ENCODE measurements around the gene GNG10.
"Not testable (repeated sequence)": the region's sequence is repeated elsewhere in the genome, so short reads cannot be mapped to it uniquely, and the experiment has no call there.

The GNG10 gene

DNA sequence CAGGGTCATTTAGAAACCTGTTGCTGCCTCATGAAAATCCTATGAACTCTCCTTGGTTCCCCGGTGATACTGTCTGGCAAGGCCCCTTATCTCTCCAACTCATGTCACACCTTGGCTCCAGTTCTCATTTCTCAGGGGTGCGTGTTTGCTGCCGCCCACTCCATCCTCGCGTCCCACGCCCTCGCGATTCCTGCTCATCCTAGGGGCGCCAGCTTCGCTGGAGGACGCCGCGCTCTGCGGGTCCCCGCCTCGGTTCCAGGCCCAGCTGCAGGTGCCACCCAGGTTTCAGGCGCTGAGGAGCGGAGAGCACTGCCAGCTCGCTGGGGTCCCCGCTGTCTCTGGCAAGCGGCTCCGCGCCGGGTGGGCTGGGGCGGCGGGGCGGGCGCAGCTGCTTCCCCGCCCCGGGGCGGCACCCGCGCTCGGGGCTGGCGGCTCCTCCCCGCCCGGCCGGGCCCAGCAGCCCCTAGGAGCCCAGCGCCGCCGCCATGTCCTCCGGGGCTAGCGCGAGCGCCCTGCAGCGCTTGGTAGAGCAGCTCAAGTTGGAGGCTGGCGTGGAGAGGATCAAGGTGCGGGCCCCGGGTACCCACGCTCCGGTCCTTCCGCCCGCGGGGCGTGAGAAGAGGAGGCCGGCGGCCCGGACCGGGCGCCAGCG lies at the start of gene GNG10:
TSS of gene GNG10 (plus strand) at position 456 of the 652 bp plus-strand sequence. CDS start at position 486, 30 bp downstream.
- DNase-seq (ENCODE audit: low spot score): no peak

GRCh38 chr9:111613436-111614040 lies 47.9 kb upstream of the GNG10 start:
- DNase-seq (ENCODE audit: low spot score): no peak

DNA sequence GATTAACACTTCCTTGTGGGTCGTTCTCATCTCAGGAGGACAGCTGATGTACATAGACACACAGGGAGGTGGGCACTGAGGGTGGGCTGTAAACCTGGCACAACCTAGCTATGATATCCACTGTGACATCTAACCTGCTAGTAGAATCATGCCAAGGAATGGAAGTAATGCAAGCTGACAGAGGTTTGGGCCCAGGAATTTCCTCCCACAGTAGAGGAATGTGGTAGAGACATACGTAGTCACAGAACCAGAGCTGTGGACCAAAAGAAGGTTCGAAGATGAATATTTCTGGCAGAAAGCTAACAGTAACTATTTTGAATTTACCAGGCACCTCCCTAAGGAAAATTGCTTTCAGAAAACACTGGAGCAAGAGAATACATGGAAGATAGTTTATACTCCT lies 45.5 kb upstream of the GNG10 start:
- DNase-seq (ENCODE audit: low spot score): no peak

DNA sequence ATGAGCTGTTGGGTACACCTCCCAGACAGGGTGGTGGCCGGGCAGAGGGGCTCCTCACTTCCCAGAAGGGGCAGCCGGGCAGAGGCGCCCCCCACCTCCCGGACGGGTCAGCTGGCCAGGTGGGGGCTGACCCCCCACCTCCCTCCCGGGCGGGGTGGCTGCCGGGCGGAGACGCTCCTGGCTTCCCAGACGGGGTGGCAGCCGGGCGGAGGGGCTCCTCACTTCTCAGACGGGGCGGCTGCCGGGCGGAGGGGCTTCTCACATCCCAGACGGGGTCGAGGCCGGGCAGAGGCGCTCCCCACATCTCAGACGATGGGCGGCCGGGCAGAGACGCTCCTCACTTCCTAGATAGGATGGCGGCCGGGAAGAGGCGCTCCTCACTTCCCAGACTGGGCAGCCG lies 44.1 kb upstream of the GNG10 start:
- not testable (repeated sequence) for DNase-seq (ENCODE audit: low spot score)

DNA sequence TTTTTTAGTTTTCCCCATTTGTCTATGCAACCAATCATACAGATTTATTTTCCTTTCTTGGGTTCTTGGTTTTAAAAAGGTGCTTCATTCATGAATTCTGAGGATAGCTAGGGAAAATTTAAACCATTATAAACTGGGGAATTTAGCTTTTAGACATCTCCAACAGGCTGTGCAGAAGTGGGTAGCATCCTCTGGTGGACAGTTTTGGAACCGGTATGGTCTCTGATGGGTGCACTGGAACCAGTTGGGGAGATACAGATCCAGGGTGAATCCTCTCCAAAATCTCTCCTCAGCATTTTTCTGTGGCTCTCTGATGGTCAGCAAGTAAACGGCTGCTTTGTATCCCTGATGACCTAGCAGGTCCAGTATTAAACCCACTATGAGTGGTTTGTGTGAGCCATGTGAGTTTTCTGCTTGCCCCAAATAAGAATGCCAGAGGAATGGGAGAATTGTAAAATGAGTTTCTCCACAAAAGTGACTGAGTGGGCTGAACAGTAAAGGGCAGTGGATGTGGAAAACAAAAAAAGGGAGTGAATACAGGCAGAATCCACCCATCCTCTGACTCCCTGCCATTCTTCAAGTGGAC lies 39.4 kb upstream of the GNG10 start:
- no peak for DNase-seq (ENCODE audit: low spot score)

DNA sequence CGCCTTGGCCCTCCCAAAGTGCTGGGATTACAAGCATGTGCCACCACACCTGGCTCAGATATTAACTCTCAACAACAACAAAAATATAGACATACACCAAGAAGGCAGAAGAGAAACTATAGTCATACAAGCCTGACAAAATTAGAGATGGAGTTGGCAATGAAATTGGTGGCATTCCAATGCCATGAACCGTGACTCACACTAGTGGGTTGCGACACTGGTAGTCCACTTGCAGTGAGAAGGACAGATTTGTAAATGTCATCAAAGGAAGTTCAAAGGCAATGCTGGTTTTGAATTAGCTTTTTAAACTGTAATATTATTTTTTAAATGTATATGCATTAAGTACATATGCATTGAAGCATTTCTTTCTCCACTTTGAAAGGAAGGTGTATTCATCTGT lies 38.8 kb upstream of the GNG10 start:
- no peak for DNase-seq (ENCODE audit: low spot score)

DNA sequence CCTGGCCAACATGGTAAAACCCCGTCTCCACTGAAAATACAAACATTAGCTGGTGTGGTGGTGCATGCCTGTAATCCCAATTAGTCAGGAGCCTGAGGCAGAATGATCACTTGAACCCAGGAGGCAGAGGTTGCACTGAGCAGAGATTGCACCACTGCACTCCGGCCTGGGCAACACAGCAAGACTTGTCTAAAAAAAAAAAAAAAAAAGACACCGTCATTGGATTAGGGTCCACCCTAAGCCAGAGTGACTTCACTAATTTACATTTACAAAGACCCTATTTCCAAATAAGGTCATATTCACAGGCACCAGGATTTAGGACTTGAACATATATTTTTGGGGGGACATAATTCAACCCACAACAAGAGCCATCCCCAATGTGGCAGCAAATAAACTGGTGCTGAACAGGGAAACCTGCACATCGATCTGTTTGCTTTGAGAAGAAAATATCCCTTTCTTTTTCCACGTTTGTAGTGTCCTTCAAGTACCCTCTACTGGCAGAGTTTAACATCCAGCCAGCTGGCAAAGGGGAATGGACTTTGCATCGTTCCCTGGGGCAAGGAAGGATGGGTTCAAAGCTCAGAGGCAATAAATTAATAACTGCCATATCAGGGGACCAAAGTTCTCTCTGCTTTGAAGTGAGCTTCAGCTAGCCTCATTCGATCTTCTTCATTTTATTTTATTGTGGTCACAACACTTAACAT lies 34.0 kb upstream of the GNG10 start:
- DNase-seq (ENCODE audit: low spot score): no peak

- DNase-seq (ENCODE audit: low spot score): no peak
These were observed 33.0 kb upstream of the GNG10 start for GRCh38 chr9:111628411-111628810.

- DNase-seq (ENCODE audit: low spot score): no peak
These were observed 31.0 kb upstream of the GNG10 start for GRCh38 chr9:111630182-111630963.

DNA sequence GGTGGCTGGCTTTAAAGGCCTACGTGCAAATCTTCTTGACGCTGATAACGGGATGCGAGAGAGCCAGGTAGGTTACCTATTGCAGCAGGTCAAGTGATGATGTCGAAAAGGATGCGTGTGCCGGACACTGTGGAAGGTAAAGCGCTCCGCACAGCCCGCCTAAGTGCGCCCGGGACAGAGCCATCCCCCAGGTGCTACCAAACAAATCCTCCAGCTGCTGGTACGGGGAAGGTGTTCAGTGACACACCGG lies 30.5 kb upstream of the GNG10 start:
- DNase-seq (ENCODE audit: low spot score): no peak

DNA sequence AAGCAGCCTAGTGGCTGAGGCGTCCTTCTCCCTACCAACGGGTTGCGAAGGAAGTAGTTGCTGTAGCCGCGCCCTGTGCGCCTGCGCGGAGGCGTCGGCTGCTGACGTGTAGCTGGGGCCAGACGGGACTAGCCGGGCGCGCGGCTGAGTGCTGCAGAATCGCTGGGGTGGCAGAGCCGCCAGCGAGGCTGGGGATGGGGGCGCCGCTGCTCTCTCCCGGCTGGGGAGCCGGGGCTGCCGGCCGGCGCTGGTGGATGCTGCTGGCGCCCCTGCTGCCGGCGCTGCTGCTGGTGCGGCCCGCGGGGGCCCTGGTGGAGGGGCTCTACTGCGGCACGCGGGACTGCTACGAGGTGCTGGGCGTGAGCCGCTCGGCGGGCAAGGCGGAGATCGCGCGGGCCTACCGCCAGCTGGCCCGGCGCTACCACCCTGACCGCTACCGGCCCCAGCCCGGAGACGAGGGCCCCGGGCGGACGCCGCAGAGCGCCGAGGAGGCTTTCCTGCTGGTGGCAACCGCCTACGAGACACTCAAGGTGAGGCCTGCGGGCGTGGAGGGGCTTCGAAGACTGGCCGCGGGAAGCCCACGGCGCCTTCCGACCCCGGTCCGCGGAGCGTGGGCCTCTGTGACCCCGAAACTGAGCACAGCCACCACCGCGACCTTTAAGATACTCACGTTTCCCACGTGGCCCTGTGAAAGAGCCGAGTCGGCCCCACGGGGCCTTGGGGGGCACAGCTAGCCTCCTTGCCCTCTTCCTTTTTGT lies 30.0 kb upstream of the GNG10 start, which contains the start of gene DNAJC25:
TSS of gene DNAJC25 (plus strand) at position 121 of the 758 bp plus-strand sequence. CDS start at position 195, 74 bp downstream.
- DNase-seq (ENCODE audit: low spot score): peak; percentile 98

GRCh38 chr9:111632060-111632459 lies 29.3 kb upstream of the GNG10 start:
- no peak for DNase-seq (ENCODE audit: low spot score)

GRCh38 chr9:111632695-111633388 lies 28.6 kb upstream of the GNG10 start:
- no peak for DNase-seq (ENCODE audit: low spot score)

DNA sequence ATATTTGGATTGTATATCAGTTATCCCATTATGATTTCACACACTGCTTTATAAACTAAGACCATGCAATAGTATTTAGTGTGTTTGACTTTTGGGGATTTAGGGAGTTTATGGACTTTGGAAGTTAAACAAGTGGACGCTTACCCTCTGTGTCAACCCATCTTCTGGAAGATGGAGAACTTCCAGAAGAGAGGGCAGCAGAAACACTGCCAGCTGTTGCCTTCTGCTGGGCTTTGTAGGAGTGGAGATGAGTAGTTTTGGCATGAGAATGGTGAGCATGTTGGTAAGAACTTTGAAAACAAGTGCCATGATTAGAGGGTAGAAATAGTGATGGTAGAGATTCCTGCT lies 28.0 kb upstream of the GNG10 start:
- DNase-seq (ENCODE audit: low spot score): no peak

DNA sequence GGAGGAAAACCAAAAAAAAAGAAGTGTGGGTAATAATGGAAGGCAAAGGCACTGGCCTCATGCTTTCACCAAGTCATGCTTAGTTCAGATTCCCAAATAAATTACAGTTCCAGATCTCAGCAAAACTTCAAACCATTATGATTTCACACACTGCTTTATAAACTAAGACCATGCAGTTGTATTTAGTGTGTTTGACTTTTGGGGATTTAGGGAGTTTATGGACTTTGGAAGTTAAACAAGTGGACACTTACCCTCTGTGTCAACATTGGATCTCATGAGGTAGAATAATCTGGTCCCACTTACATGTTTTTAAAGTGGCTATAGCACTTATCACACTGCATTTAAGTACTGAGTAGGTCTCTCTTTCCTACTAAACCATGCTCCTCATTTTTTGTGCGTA lies 26.5 kb upstream of the GNG10 start:
- DNase-seq (ENCODE audit: low spot score): no peak

DNA sequence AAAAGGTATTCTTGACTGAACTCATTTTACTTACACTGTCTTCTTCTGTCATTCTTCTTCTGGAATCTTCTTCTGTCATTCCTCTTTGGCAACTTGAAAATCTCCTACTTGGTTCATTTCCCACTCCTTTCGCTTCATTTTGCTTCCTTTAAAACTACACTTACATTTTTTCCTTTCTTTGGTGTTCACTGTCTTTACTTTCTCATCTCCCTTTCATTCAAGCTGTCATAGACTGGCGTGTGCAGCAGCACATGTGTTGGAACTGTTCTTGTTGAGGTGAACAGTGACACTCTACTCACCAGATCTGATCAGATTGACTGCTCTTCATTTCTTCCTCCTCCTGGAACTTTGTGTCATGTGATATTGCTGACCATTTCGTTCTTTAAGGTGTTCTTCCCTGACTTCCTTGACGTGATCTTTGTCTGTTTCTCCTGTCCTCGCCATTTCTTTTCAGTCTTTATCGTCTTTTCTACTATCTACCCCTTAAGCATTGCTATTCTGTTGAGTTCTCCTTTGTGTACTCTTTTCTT lies 23.9 kb upstream of the GNG10 start:
- DNase-seq (ENCODE audit: low spot score): no peak

DNA sequence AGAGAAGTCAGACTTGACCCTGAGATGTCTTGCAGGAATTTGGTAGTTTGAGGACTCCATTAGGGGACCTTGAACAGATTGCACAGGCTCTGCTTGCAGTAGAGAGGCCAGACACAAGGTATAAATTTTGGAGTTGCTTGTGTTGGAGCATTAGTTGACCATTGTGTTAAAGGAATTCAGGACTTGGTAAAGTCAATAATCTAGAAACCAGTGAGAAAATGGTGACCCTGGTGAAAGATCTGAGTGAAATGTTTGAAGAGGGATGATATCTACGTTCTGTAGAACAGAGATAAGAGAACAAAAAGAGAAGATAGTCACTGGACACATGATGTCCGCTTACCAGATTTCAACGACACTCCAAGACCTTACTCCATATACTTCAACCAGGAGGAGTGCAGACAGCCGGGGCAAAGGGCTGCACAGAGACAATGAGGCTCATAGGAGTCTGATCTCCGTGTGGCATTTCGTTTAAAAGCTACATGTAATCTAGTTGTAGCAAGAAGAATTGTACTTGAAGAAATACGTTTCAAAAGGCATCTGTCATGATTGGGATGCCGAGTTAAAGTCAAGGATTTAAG lies 17.1 kb upstream of the GNG10 start:
- no peak for DNase-seq (ENCODE audit: low spot score)

DNA sequence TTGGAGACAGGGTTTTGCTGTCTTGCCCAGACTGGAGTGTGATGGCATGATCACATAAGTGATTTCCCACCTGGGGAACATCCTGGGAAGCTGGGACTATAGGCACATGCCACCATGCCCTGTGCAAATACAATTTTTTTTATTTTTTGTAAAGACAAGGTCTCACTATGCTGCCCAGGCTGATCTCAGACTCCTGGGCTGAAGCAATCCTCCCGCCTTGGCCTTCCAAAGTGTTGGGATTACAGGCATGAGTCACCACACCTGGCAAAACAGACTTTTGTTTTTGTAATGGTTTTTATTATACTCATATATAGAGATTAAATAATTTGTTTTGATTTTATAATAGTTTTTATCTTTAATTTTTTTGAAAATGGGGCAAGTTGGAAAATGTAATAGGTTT lies 15.6 kb upstream of the GNG10 start:
- DNase-seq (ENCODE audit: low spot score): no peak

- no peak for DNase-seq (ENCODE audit: low spot score)
These were observed 15.0 kb upstream of the GNG10 start for GRCh38 chr9:111646417-111646816.

- no peak for DNase-seq (ENCODE audit: low spot score)
These were observed 13.3 kb upstream of the GNG10 start for GRCh38 chr9:111648066-111648465.

DNA sequence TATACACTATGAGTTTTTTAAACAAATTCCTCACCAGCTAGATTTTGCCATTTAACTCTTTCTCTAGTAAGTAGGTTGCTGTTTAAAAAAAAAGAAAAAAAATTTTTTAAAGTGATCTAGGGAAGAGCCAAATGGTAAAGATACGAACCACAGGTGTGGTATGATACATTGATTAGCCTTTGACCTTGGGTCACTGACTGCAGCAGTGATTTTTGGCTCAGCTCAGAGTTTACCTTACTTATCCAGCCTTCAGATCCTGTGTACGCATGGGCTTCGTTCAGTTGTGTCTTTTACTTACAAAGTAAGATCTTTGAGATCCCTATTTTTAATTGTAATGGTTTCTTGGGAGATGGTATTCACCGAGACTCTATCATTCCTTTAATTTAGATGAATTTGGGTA lies 12.4 kb upstream of the GNG10 start:
- DNase-seq (ENCODE audit: low spot score): no peak
